GM19238 (cell line): ENCODE data around the gene TXNRD3.
"Not testable (repeated sequence)": the region's sequence is repeated elsewhere in the genome, so short reads cannot be mapped to it uniquely, and the experiment has no call there.

Experiments
- DNase-seq: peaks from one replicate; pipeline ENCODE4 v3.0.0; 2011; ENCODE audit warnings: low spot score; ENCODE audit not compliant: insufficient read length

The TXNRD3 gene

GRCh38 chr3:126595479-126595878 lies 59.4 kb downstream of the TXNRD3 start:
- DNase-seq = not testable (repeated sequence)

DNA sequence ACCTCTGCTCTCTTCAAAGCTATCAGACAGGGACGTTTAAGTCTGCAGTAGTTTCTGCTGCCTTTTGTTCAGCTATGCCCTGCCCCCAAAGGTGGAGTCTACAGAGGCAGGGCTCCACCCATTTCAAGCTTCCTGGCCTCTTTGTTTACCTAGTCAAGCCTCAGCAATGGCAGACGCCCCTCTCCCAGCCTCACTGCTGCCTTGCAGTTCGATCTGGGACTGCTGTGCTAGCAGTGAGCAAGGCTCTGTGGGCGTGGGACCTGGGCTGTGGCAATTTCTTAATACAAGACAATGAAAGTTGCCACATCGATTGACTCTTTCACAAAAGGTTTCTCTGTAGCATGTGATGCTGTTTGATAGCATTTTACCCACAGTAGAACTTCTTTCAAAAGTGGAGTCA lies 63.4 kb downstream of the TXNRD3 start:
- DNase-seq = not testable (repeated sequence)

GRCh38 chr3:126582311-126582710 lies 72.6 kb downstream of the TXNRD3 start:
- no peak for DNase-seq

GRCh38 chr3:126581569-126581968 lies 73.4 kb downstream of the TXNRD3 start:
- DNase-seq = no peak

DNA sequence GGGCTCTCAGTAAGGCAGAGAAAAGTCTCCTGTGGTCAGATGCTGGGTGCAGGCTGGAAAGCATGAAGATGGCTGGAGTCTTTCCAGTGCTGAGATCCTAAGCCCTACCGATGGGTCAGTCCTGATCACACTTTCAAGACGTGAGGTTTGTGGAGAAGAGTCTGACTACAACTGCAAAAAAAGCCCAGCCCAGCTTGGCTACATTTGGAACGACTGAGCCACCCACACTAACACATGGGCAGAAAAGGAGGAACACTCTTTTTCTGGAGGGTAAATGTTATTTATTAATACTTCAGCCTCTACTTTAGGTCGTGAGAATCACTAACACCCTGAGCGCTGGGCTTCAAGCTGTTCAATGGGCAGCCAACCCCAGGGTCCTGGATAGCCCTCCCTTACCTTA lies 74.2 kb downstream of the TXNRD3 start:
- no peak for DNase-seq

- DNase-seq = no peak
These were observed 76.2 kb downstream of the TXNRD3 start for GRCh38 chr3:126578702-126579101.

DNA sequence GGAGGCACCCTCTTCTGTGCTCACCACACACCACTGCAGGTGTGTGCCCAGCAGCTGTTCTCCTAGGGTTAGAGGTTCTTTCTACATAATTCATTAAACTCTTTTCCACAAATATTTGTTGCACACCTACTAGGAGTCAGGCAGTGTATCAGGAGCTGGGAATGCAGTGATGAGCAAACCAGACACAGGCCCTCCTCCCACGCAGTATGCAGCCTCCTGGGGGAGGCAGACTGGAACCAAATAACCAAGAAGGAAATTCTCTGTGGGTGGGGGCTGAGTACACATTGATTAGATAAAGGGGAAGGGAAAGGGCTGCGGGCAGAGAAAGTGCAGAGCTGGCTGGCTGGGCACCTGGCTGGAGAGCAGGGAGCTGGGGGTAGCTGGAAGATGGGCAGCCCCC lies 77.7 kb downstream of the TXNRD3 start:
- DNase-seq = no peak

GRCh38 chr3:126573492-126574117 lies 81.3 kb downstream of the TXNRD3 start:
- DNase-seq = no peak

DNA sequence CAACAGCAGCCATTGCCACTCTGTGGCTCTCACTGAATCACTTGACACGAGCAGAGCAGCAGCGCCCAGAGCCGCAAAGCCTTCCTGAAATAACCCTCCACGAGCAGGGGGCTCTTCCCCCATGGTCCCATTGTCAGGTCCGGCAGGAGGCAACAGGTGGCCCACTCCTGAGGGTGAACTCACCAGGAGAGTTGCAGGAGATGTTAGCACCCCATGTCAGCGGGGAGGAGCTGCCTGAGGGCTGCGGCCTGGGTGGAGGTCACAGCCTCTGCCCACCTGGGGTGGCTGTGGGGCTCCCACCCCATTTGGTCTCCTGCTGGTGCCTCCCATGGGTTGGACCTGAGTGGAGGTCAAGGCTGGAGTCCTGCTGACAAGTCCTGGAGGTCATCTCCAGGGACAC lies 83.8 kb downstream of the TXNRD3 start:
- no peak for DNase-seq

- DNase-seq = no peak
These were observed 84.8 kb downstream of the TXNRD3 start for GRCh38 chr3:126570103-126570541.

GRCh38 chr3:126569390-126569975 lies 85.4 kb downstream of the TXNRD3 start:
- DNase-seq = no peak

DNA sequence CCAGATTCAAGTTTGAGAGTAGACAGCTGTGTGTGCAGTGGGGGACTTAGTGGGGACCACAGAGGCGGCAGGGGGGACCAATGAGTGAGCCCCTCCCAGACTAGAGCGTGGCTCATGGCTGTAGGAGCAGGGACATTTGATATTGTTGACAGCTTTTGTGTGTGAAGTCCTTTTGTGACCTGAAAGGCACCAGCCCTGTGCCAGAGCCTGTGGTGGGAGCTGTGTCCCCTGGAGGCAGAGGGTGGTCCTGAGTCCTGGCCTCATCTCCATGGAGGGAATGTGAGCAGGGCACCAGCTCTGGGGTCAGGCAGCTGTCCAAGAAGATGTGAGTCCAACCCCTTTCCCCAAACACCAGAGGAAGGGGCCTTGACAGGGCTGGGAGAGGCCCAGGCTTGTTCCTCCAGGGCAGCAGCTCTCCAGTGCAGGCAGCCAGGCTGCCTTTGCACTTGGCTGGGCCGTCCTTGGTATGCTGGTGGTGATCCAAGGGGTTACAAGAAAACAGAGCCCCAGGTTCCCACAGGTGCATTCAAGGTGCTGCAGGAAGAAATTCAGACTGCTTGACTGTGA lies 86.1 kb downstream of the TXNRD3 start:
- DNase-seq = no peak

- DNase-seq = no peak
These were observed 87.1 kb downstream of the TXNRD3 start for GRCh38 chr3:126567696-126568438.

GRCh38 chr3:126562737-126563276 lies 92.1 kb downstream of the TXNRD3 start:
- DNase-seq = no peak

- no peak for DNase-seq
These were observed 96.4 kb downstream of the TXNRD3 start, which contains the start of gene C3orf22 for GRCh38 chr3:126558336-126559071. C3orf22 (minus strand) TSS chr3:126558932; CDS start chr3:126553390, 5,542 bp downstream.

DNA sequence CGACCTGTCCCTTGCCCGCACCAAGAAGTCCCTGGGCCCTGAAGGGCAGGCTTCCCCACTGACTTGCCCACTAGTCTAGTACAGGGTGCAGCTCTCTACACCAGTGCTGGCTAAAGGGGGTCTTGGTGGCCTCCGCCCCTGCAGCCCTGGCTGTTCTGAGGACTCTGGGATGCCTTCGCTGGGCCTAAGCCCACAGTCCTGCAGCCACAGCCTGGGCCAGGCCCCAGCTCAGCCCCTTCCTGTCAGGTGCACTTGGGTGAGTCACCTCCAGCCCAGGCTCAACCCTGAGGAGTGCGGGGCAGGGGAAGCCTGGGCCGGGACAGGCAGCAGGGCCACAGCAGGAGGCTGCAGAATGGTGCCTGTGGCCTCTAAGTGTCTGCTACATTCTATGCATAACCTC lies 97.2 kb downstream of the TXNRD3 start:
- DNase-seq = no peak

DNA sequence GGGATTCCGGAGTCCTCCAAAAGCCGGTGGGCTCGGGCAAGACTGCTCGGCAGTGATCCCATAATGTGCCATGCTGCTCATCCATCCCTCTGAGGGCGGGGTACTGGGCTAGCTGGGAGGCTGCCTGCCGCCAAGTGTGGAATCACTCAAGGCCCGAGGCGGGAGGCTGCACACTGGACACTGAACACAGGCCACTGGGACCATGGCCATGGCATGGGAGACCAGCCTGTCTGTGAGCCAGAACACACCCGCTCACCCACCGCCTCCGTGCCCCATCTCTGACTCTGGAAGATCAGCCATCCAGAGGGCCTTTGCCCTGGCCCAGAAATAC lies 97.5 kb downstream of the TXNRD3 start:
- no peak for DNase-seq
